NCI-H748 (cell line): ENCODE data around the gene GDNF.
"Not testable (repeated sequence)": the region's sequence is repeated elsewhere in the genome, so short reads cannot be mapped to it uniquely, and the experiment has no call there.

Source experiments
- DNase-seq: peaks from one replicate; lab custom pipeline; 2025; ENCODE audit not compliant: unreplicated experiment; lab: John Stamatoyannopoulos, UW

Gene GDNF

GRCh38 chr5:37816883-37817282, 23.0 kb downstream of the GDNF start:
- no peak for DNase-seq

GRCh38 chr5:37816331-37816730, 23.5 kb downstream of the GDNF start:
- no peak for DNase-seq

GRCh38 chr5:37815913-37816312, 23.9 kb downstream of the GDNF start:
- DNase-seq: no peak

- DNase-seq: no peak
Observed at GRCh38 chr5:37814699-37815098, 25.1 kb downstream of the GDNF start.

GRCh38 chr5:37812365-37812764, 27.5 kb downstream of the GDNF start:
- DNase-seq: no peak

GRCh38 chr5:37811866-37812265, 28.0 kb downstream of the GDNF start:
- DNase-seq: no peak

- DNase-seq: no peak
Observed at GRCh38 chr5:37810311-37810710, 29.5 kb downstream of the GDNF start.

GRCh38 chr5:37808945-37809344, 30.9 kb downstream of the GDNF start:
- DNase-seq: no peak

- no peak for DNase-seq
Observed at GRCh38 chr5:37807621-37808301, 32.1 kb downstream of the GDNF start.

GRCh38 chr5:37807015-37807414, 32.8 kb downstream of the GDNF start:
- DNase-seq: no peak

- DNase-seq: no peak
Observed at GRCh38 chr5:37806476-37806875, 33.4 kb downstream of the GDNF start.

- no peak for DNase-seq
Observed at GRCh38 chr5:37806016-37806415, 33.8 kb downstream of the GDNF start.

- DNase-seq: no peak
Observed at GRCh38 chr5:37804401-37804800, 35.4 kb downstream of the GDNF start.

- no peak for DNase-seq
Observed at GRCh38 chr5:37803487-37803886, 36.4 kb downstream of the GDNF start.

- DNase-seq: no peak
Observed at GRCh38 chr5:37801521-37801920, 38.3 kb downstream of the GDNF start.

- no peak for DNase-seq
Observed at GRCh38 chr5:37799865-37800421, 39.9 kb downstream of the GDNF start.

- DNase-seq: not testable (repeated sequence)
Observed at GRCh38 chr5:37796435-37796834, 43.4 kb downstream of the GDNF start.

GRCh38 chr5:37795292-37795691, 44.5 kb downstream of the GDNF start:
- DNase-seq: not testable (repeated sequence)

GRCh38 chr5:37792975-37793631, 46.7 kb downstream of the GDNF start:
- DNase-seq: no peak

GRCh38 chr5:37791321-37791720, 48.5 kb downstream of the GDNF start:
- DNase-seq: no peak

- no peak for DNase-seq
Observed at GRCh38 chr5:37789991-37790390, 49.9 kb downstream of the GDNF start.

GRCh38 chr5:37787742-37788141, 52.1 kb downstream of the GDNF start:
- DNase-seq: peak; percentile 62
